SJSA1 (cell line): ENCODE data around the gene CD7. TPM values are rescaled to one million over a fixed set of nuclear protein-coding genes. Genes with fewer than 3 reads are reported as not detected.

ENCODE experiments used
- DNase-seq, 2 experiments: peaks; one replicate each; pipeline ENCODE4 v3.0.0-alpha.2; 2015 to 2020; ENCODE audit warnings: low spot score in 2 of 2, low read depth in 1 of 2
- H3K27ac ChIP-seq: fragments of 250-450 bp; sonication (Bioruptor Pico); 2 replicates; pipeline ENCODE4 v1.5.1; 2020; ENCODE audit warnings: mild to moderate bottlenecking, moderate library complexity
- H3K27me3 ChIP-seq: fragments of 250-450 bp; sonication (Bioruptor Pico); replicated peaks from 2 replicates; pipeline ENCODE4 v1.5.1; 2020; ENCODE audit warnings: mild to moderate bottlenecking, moderate library complexity
- H3K36me3 ChIP-seq: fragments of 250-450 bp; sonication (Bioruptor Pico); 2 replicates; pipeline ENCODE4 v1.5.1; 2020; ENCODE audit warnings: mild to moderate bottlenecking
- H3K4me1 ChIP-seq: fragments of 250-450 bp; sonication (Bioruptor Pico); replicated peaks from 2 replicates; pipeline ENCODE4 v1.6.1; 2021; ENCODE audit warnings: mild to moderate bottlenecking
- H3K4me3 ChIP-seq: fragments of 250-450 bp; sonication (Bioruptor Pico); 2 replicates; pipeline ENCODE4 v1.5.1; 2020; ENCODE audit warnings: mild to moderate bottlenecking
- H3K9me3 ChIP-seq: fragments of 250-450 bp; sonication (Bioruptor Pico); replicated peaks from 2 replicates; pipeline ENCODE4 v1.5.1; 2020; ENCODE audit warnings: mild to moderate bottlenecking
- total RNA-seq: library from RNA; depleted of rRNA; stranded (reverse); fragments of >200 nt; shearing (Covaris generic); gene quantifications from 2 replicates; pipeline ENCODE4 v1.2.3, GENCODE V29; 2014

The CD7 gene
- total RNA-seq, 1 experiment from 2014 or later, result not detected

DNA sequence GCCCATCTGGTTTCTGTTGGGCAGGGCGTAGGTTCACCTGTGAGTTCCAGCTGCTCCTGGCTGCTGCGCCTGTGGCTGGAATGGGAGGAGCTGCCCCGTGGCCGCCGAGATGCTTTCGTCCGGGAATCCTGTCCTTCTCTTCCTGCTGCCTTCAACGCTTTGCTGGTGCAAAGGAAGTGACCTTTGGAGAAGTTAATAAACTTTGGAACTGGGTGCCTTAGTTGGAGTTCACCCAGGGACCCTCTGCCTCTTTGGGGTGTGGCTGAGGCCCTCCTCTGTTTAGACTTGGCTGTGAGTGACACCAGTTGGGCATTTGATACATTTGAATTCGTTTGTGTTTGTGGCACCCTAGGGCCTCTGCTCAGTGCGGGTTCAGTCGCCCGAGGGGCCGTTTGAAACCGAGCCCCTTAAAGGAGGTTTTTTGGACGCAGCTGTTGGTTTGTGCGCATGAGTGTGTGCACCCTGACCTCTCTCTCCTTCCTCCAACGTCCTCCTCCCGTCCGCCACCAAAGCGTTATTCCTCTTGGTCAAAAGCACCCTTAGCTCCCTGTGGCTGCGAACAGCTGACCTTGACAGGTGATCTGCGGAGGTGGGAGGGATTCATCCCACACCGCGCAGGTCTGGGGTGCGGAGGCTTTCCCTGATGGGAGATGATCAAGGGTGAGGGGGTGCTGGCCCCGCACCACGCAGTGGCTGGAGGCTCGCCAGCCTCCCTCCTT, 25.1 kb upstream of the CD7 start:
- H3K9me3 ChIP-seq, result no peaks in the 10 kb centered on the region
- H3K4me1 ChIP-seq, result peaks cover 33% of the 10 kb centered on the region
- DNase-seq, result no peak
- no peak overlapping the region for H3K27ac ChIP-seq
- no peaks in the 10 kb centered on the region for H3K36me3 ChIP-seq
- no peak overlapping the region for H3K4me3 ChIP-seq
- no peaks in the 10 kb centered on the region for H3K27me3 ChIP-seq

GRCh38 chr17:82339634-82340580, 22.5 kb upstream of the CD7 start:
- Histone ChIP-seq H3K27me3 (no peaks in the 10 kb centered on the region), H3K9me3 (no peaks in the 10 kb centered on the region), H3K4me3 (peak overlapping the region; percentile 26), H3K36me3 (no peaks in the 10 kb centered on the region), H3K27ac (peak overlapping the region; percentile 42), H3K4me1 (peaks cover 46% of the 10 kb centered on the region)
- no peak for DNase-seq

- Histone ChIP-seq H3K9me3 (no peaks in the 10 kb centered on the region), H3K4me3 (peak overlapping the region; percentile 26), H3K36me3 (no peaks in the 10 kb centered on the region), H3K27me3 (no peaks in the 10 kb centered on the region), H3K27ac (peak overlapping the region; percentile 42), H3K4me1 (peaks cover 47% of the 10 kb centered on the region)
- DNase-seq, result peak; percentile 84 to 86
Observed at GRCh38 chr17:82338858-82339633, 21.6 kb upstream of the CD7 start.

DNA sequence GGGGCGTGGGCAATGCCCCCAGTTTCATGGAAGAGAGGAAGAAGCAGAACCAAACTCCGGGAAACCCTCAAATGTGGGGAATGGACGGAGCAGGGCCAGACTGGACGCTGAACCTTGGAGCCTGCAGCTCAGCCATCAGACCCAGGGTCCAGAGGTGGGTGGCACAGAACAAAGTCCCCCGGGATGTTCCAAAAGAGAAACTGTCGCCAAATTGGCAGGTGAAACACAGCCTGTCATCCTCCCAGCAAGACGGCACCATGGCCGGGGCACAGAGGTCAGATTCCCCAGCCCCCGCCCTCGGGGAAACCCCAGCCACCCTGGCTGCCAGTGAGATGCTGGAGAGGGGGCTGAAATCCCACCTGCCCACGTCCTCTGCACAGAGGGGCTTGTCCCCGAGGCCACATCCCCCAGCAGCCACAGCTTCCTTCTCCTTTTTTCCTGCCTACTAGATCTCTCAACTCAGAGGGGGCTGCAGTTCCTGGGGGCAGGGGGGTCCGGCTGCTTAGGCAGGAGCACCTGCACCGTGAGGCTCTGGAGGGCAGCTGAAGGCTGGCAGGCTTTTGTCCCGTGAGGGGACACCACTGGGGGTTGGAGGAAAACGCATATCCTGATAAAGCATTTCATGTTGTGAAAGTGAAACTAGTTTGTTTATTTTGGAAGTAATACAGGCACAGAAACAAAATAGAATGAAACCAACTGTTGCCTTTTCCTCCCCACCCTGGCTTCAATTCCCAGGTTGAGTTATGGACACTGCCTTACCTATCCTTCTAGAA, 17.4 kb upstream of the CD7 start:
- Histone ChIP-seq H3K4me3 (peak overlapping the region; percentile 32), H3K4me1 (peaks cover 76% of the 10 kb centered on the region), H3K27ac (no peak overlapping the region), H3K36me3 (no peaks in the 10 kb centered on the region), H3K27me3 (peaks cover 4% of the 10 kb centered on the region), H3K9me3 (no peaks in the 10 kb centered on the region)
- peak in 1 of 2 experiments; percentile 50 for DNase-seq

- H3K4me1 ChIP-seq, result peaks cover 71% of the 10 kb centered on the region
- H3K36me3 ChIP-seq, result no peaks in the 10 kb centered on the region
- H3K4me3 ChIP-seq, result peak overlapping the region; percentile 52
- DNase-seq, result no peak
- no peaks in the 10 kb centered on the region for H3K9me3 ChIP-seq
- no peak overlapping the region for H3K27ac ChIP-seq
- H3K27me3 ChIP-seq, result peaks cover 4% of the 10 kb centered on the region
Observed at GRCh38 chr17:82334204-82334621, 16.8 kb upstream of the CD7 start.

- Histone ChIP-seq H3K9me3 (no peaks in the 10 kb centered on the region), H3K4me3 (peak within 1 kb of the TSS; percentile 52), H3K27me3 (peaks cover 4% of the 10 kb centered on the region), H3K36me3 (no peaks in the 10 kb centered on the region), H3K4me1 (peaks cover 64% of the 10 kb centered on the region), H3K27ac (no peak within 1 kb of the TSS)
- peak in 1 of 2 experiments; percentile 53 for DNase-seq
Observed at GRCh38 chr17:82333279-82334171, 16.1 kb upstream of the CD7 start, which contains the start of gene SECTM1. Gene SECTM1 (minus strand): TSS chr17:82333766. CDS start chr17:82327240, 6,526 bp downstream.

DNA sequence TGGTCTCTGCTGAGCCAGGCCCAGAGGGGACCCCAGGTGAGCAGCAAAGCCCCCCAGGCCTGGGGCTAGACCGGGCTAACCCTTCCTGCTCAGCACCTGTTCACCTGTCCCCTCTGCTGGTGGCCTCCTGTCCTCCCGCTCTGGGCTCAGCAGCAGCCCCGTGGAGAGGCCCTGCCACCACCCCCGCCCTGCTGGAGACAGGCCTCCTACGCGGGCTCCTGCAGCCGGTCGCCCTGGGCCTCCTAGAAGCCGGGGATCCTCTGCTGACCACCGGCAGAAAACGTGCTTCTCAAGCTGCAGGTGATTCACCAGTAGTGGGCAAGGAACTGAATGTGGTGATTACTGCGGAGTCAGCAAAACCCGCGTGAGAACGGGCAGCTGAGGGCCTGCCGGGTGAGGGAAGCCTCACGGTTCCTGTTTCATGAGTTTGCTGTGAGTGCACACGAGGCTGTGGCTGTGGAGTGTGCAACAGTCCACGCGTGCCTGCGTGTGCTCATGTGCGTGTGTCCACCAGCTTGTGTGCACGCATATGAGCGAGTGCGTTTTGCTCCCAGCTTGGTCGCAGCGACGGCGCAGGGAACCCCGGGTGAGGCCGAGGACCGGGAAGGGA, 15.4 kb upstream of the CD7 start:
- no peak for DNase-seq
- H3K9me3 ChIP-seq, result no peaks in the 10 kb centered on the region
- H3K27ac ChIP-seq, result no peak overlapping the region
- H3K27me3 ChIP-seq, result peaks cover 4% of the 10 kb centered on the region
- H3K4me3 ChIP-seq, result peak overlapping the region; percentile 52
- peaks cover 57% of the 10 kb centered on the region for H3K4me1 ChIP-seq
- no peaks in the 10 kb centered on the region for H3K36me3 ChIP-seq

GRCh38 chr17:82331345-82331939, 14.0 kb upstream of the CD7 start:
- H3K9me3 ChIP-seq, result no peaks in the 10 kb centered on the region
- no peak overlapping the region for H3K27ac ChIP-seq
- H3K36me3 ChIP-seq, result no peaks in the 10 kb centered on the region
- peaks cover 4% of the 10 kb centered on the region for H3K27me3 ChIP-seq
- DNase-seq, result no peak
- peaks cover 53% of the 10 kb centered on the region for H3K4me1 ChIP-seq
- no peak overlapping the region for H3K4me3 ChIP-seq

GRCh38 chr17:82330322-82331239, 13.2 kb upstream of the CD7 start:
- H3K36me3 ChIP-seq, result no peaks in the 10 kb centered on the region
- peak; percentile 69 to 81 for DNase-seq
- H3K4me3 ChIP-seq, result no peak overlapping the region
- H3K4me1 ChIP-seq, result peaks cover 44% of the 10 kb centered on the region
- H3K9me3 ChIP-seq, result no peaks in the 10 kb centered on the region
- H3K27me3 ChIP-seq, result peaks cover 4% of the 10 kb centered on the region
- no peak overlapping the region for H3K27ac ChIP-seq

DNA sequence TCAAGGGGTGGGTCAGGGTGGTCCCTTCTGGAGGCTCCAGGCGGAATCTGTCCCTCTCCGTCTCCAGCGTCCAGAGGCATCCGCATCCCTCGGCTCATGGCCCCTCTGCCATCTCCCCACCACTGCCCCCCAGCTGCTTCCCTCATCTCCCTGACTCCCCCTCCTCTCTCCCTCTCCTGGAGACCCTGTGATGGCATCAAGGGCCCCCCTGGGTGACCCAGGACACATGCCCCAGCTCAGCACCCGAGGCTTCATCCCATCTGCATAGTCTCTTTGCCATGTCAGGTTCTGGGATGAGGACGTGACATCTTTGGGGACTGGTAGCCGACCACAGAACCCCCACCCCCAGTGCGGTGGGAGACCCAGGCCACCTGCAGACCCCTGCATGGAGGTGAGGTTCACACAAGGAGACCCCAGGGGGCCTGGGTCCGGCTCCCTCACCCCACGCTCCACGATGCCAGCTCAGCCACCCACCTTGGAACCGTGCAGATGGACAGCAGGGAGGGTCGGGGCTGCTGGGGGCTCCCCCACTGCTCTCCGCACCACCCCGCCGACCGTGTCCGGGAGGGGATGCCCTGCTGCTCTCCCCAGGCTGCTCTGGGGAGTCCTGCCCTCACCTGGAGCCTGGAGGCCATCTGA, 12.4 kb upstream of the CD7 start:
- Histone ChIP-seq H3K4me1 (peaks cover 36% of the 10 kb centered on the region), H3K4me3 (no peak overlapping the region), H3K27me3 (peaks cover 4% of the 10 kb centered on the region), H3K36me3 (no peaks in the 10 kb centered on the region), H3K9me3 (no peaks in the 10 kb centered on the region), H3K27ac (no peak overlapping the region)
- DNase-seq, result no peak
